Motor neuron (in vitro differentiated cells): Measurements from ENCODE around the gene GALC. TPM values are rescaled to one million over a fixed set of nuclear protein-coding genes. Genes with fewer than 3 reads are reported as not detected.
A peak's percentile ranks its signal among the peaks of the same experiment; 100 is the strongest.

Experiments
- ATAC-seq, 8 experiments: fragments of 200-7000 bp; cut with Tn5 transposase; replicated peaks in 6 of 8; 2 replicates each; pipeline ENCODE4 v1.8.0; 2021; ENCODE audit warnings: mild to moderate bottlenecking in 8 of 8, moderate library complexity in 8 of 8
- H3K27ac ChIP-seq, 2 donors: fragments of 250-450 bp; sonication (Bioruptor Pico); 2 replicates each; pipeline ENCODE4 v1.9.0; 2021; ENCODE audit warnings: antibody characterized with exemption in 2 of 2, mild to moderate bottlenecking in 2 of 2, moderate library complexity in 1 of 2
- H3K4me1 ChIP-seq, 2 donors: fragments of 250-450 bp; sonication (Bioruptor Pico); replicated peaks in 1 of 2; 2 replicates each; pipeline ENCODE4 v1.6.1; 2021; ENCODE audit warnings: antibody characterized with exemption in 2 of 2, mild to moderate bottlenecking in 2 of 2, moderate library complexity in 1 of 2
- H3K4me3 ChIP-seq, 5 donors: fragments of 250-450 bp; sonication (Bioruptor Pico); 2 replicates each; pipeline ENCODE4 v1.9.0; 2021; ENCODE audit warnings: antibody characterized with exemption in 5 of 5, mild to moderate bottlenecking in 5 of 5, moderate library complexity in 4 of 5
- WGBS, 10 experiments: fragments of 450-650 bp; shearing (Covaris generic); methylation state at CpG; one replicate each; pipeline ENCODE4 v1.0.0; 2022; 5-methylcytosine and 5-hydroxymethylcytosine counted together
- in situ Hi-C, 9 experiments: fragments of 400-800 bp; cut with MboI; loops; one replicate each; pipeline ENCODE4 v1.15.0; 2021; ENCODE audit warnings: low sequenced_read_pairs in 9 of 9, low pct_unique_long_range_greater_than_20kb in 2 of 9; ENCODE audit not compliant: unreplicated experiment in 9 of 9
- total RNA-seq, 8 experiments: library from RNA; unstranded; fragments of 300-600 nt; gene quantifications; 2 replicates each; pipeline versions ENCODE4 v1.2.3 to v1.2.4, GENCODE V29; 2022

Gene GALC
- total RNA-seq, 8 experiments from 2014 or later, result 6.6 to 42.3 (median 11.6) TPM

- in situ Hi-C loops, result loop anchor here in 1 of 9 experiments (25.0 kb wide), 1 partner anchor 151 kb away; no protein-coding TSS in a partner anchor
- H3K4me1 ChIP-seq, result peaks cover 0 to 5% of the 10 kb centered on the region in 2 donors
- WGBS, 10 experiments, result 14 to 88% (median 64%) methylated on average over 3 to 17 of the region's 20 CpGs; no CpG with 5 or more reads in 1 of the 10 experiments
- peak in 2 of 8 experiments; percentile 68 to 77 for ATAC-seq
- no peak overlapping the region for H3K4me3 ChIP-seq
- H3K27ac ChIP-seq, result no peak overlapping the region
Observed at GRCh38 chr14:87888136-87888999, 104.6 kb downstream of the GALC start.

- no peak for ATAC-seq
- WGBS, 10 experiments, result 20 to 100% (median 100%) methylated on average over 1 of the region's 1 CpG; no CpG with 5 or more reads in 2 of the 10 experiments
- Histone ChIP-seq H3K4me1 (peaks cover 0 to 5% of the 10 kb centered on the region in 2 donors), H3K4me3 (no peak overlapping the region), H3K27ac (no peak overlapping the region)
- in situ Hi-C loops, result loop anchor here in 1 of 9 experiments (25.0 kb wide), 1 partner anchor 146 kb away; no protein-coding TSS in a partner anchor
Observed at GRCh38 chr14:87883750-87884149, 109.2 kb downstream of the GALC start.

Other genes starting within 250 kb of the GALC start
- under 1 TPM in 4 of 8 experiments, not detected in 4; 0.09 to 0.46 (median 0.19) TPM for gene GPR65, start 12.0 kb upstream of the GALC start, total RNA-seq